ENCODE measurements around the gene IDUA.

The IDUA gene

DNA sequence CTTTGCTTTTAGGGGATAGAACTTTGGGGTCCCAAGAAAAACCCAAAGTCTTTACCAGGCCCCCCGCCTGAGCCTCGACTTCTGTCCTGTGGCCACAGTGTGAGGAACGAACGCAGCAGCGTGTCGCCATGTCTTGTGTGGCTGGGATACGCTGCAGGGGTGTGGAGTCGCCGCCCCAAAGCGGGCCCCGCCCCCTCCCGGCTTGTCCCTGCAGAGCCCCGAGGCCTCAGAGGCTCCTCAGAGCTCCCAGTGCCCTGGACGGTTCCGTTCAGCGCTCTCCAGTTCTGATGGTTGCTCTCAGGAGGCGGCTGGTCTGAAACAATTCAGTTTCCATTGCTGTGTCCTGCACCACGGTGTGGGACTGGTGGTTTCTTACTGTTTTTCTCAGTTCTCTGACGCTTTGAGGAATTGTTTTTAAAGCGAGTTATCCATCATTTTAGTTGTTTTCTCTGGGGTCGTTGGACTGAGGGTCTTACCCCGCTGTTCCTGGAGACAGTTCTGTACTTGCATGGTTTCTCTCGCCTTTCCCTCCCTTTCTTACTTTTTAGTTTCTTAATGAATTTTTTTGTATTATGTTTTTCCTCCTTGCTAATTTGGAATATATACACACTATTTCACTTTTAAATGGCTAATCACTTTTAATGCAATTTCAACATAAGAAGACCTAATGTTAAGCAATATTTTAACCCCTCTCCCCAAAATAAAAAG is 1.6 kb upstream of the IDUA start:
- H3K4me3 ChIP-seq (ENCODE audit: low read depth, low read length): no peak overlapping the region

GRCh38 chr4:986428-986878 is 391 bp upstream of the IDUA start:
- peak overlapping the region; percentile 47 for H3K4me3 ChIP-seq (ENCODE audit: low read depth, low read length)

DNA sequence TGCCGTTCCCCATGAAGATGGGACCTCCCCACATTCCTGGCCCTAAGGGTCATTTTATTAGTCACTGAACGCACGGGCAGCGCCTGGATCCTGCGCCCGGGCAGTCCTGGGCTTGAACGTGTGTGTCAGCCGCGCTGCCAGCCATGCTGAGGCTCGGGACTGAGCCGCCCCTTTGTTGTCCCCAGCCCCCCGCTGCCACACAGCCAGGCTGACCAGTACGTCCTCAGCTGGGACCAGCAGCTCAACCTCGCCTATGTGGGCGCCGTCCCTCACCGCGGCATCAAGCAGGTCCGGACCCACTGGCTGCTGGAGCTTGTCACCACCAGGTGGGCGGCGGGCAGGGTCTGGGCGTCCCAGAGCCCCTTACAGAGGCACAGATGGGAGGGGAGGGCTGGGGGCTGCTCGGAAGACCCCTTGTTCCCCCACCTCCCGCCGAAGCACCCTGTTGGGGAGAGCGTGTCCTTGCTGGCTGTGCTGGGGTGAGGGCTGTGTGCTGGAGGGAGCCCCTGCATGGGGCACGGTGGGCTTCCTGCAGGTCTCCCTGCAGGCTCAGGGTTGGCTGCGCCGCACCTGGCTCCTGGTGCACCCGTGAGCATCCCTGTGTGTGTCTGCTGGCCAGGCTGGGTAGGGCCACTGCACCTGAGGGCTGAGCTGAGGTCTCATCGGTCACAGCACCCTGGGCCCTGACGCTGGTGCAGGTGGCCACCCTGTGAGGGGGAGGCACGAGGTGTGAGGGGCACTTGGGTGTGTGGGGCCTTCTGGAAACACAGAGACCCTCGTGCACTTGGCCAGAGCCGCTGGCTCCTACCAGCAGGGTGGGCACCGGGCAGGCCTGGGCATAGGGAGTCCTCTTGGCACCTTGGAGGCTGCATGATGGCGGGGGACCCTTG is 1.0 kb downstream of the IDUA start:
- H3K4me3 ChIP-seq (ENCODE audit: low read depth, low read length): peak overlapping the region; percentile 47

- H3K4me3 ChIP-seq (ENCODE audit: low read depth, low read length): no peak overlapping the region
Observed at GRCh38 chr4:988726-989721, 2.2 kb downstream of the IDUA start.

DNA sequence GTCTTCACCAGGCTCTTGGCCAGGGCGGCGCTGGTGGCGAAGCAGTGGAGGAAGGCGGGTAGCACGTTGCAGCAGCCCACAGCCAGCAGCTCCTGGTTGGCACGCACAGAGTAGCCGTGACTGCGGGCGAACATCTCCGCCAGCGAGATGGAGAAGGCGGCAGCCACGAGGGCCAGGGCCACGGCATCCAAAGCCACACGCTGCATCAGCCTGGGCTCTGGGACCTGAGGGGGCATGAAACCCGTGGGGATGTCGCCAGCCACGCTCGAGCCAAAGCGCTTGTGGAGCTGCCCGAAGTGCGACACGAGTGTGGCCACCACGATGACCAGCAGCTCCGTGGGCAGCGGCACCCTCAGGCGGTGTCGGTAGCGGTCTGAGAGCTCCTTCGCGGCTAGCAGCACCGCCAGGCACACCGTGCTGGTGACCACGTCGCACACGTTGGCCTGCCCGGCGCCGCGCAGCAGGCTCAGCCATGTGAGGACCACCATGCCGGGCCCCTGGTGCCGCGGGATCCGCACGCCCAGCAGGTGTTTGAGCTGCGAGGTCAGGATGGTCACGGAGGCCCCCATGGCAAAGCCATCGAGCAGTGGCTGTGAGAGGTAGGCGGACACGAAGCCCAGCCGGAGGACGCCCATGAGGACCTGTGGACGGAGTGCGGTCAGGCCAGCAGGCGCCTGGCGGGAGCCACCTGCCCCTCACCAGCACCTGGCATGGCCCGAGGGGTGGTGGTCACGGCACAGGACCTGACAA is 3.1 kb downstream of the IDUA start:
- H3K4me3 ChIP-seq (ENCODE audit: low read depth, low read length): no peak overlapping the region

GRCh38 chr4:990746-991367 is 4.0 kb downstream of the IDUA start:
- H3K4me3 ChIP-seq (ENCODE audit: low read depth, low read length): no peak overlapping the region

GRCh38 chr4:991451-992296 is 4.8 kb downstream of the IDUA start:
- H3K4me3 ChIP-seq (ENCODE audit: low read depth, low read length): no peak overlapping the region

DNA sequence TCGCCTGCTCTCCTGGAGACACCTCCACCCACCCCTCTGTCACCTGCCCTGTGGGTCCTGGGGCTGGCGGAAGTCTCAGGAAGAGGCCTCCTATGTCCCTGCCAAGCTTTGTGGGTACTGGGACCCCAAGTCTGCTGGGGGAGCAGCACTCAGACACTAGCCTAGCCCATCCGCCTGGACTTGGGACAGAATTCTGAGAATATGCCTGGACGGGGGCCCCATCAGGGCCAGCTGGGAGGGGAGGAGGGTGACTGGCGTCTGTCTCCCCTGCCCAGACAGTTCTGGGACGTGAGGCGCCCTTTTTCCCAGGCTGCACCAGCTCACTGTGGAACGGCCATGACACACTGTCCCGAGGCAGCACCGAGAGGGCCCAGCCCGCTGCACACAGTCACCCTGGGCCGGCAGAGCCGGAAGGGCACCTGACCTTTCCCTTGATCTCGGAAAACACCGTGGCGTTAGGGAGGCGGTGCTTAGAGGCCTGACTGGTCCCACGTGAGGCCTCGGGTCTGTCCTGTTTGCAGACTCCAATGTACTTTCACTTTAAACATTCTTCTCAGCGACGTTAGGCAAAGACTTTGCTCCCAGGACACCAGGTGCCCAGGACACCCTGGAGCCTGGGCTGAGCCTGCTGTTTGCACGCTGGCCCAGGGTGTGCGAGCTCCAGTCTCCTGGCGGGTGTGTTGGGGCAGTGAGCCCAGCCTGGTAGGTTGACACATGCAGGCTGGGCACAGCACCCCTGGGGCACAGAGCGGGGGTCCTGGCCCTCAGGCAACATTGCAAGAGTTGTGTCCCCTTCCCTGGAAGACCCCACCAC is 5.7 kb downstream of the IDUA start:
- H3K4me3 ChIP-seq (ENCODE audit: low read depth, low read length): no peak overlapping the region

GRCh38 chr4:993111-994029 is 6.5 kb downstream of the IDUA start, which contains the start of gene SLC26A1:
Gene SLC26A1, minus strand, starts transcription at chr4:993404. Its CDS starts 1,701 bp downstream, at chr4:991703.
- no peak within 1 kb of the TSS for H3K4me3 ChIP-seq (ENCODE audit: low read depth, low read length)

- H3K4me3 ChIP-seq (ENCODE audit: low read depth, low read length): no peak overlapping the region
Observed at GRCh38 chr4:995311-996026, 8.6 kb downstream of the IDUA start.

DNA sequence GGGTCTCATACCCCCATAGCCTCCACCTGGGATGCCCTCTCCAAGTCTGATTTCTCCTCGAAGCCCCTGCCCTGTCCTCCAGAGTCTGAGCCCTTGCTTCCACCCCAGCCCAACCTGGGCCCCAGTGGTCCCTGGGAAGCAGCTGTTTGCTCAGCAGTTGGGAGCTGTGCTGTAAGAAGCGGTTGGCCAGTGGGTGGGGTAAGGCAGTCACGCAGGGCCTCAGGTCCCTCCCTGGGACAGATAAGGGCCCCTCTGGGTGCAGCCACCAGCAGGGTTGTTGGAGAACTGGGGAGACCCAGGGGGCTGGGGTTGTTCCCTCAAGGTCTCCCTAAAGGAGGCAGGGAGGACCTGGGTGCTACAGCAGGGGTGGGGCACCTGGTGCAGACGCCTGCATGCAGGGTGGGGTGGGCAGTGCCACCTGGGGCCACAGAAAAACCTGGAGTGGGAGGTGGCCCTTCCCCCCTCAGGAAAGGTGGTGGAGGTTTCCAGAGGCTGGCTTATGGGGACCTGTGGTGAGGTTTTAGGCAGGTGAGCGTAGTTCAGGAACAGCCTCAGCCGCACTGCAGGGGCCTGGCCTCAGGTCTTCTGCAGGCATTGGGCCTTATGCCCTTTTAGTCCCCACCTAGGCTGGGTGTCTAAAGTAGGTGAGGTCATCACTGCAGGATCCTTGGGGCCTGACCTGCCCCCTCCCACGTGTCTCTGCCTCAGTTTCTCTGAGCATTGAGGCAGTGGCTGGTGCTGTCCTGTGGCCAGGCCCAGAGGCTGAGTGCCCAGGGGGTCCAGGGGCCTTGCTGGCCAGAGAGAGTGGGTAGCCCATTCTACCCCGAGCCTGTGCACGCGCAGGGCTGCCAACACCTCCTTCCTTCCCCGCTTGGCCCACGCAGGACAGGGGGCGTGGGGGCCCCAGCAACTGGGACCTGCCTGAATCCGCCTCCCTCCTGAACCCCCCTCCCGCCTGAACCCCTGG is 9.5 kb downstream of the IDUA start:
- no peak overlapping the region for H3K4me3 ChIP-seq (ENCODE audit: low read depth, low read length)

DNA sequence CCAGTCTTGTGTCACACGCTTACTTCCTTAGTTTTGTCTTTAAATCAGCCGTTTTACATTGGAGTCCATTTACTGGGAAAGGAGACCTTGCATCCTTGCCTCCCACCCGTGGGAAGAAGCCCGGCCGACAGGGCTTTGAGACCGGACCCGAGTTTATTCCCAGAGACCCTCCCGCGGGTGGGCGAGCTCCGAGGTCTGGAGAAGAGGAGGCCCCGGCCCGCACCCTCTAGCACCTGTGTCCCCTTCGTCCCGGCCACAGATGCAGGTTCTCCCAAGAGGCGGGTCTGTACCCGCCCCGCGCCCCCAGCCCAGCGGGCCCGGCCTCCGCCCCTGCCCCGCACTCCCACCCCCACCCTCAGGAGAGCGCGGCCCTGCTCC is 10.1 kb downstream of the IDUA start:
- H3K4me3 ChIP-seq (ENCODE audit: low read depth, low read length): no peak overlapping the region

DNA sequence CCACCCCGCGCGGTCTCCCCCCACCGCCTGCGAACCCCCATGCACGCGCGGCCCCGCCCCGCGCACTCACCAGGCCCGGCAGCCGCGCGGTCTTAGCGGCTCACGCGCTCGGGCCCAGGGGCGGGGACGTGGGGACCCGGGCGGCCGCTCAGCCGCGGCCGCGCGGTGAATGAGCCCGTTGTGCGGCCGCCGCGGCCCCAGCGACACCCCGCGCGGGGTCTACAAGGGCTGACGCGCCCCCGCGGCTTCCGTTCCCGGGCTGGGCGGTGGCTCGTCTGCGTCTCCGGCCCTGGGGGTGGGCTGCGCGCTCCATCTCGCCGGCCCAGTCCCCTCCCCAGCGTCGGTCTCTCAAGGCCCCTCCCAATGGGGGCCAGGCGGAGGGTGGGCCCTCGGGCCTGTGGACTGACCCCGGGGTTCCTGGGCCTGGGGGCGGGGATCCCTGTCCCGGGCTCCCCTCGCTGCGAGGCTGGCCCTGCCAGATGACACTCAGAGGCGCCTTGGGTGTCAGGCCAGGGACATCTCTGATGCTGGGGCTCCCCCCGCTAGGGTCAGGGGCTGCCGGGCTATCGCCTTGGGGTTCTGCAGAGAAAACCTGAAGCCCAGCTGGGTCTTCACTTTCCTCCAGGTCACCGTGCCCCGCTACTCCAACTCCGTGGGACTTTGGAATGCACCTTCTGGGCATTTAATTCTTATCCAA is 10.7 kb downstream of the IDUA start:
- peak overlapping the region; percentile 27 for H3K4me3 ChIP-seq (ENCODE audit: low read depth, low read length)

DNA sequence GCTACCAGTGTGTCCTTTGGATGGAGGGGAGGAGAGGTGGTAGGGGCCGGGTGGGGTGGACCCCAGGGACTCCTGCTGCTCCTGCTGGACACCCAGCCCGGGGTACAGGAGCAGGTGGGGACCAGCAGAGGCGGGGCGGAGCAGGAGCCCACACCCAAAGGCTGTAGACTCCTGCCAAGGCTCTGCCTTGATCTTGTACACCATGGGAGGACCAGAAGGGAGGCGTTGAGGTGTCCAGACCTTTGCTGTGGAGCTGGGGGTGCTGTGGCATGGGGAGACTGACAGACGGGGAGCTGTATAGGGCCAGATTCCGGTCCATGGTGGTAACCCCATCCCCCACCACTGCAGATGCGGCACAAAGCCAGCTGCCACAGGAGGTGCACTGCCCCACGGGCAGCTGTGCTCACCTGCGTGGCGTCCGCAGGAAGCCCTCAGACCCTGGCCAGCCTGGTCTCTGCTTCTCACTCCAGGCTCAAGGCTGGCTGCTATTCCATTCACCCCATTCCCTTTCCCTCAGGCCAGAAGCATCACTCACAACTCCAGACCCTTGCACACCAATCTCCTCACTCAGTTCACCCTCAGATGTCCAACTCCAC is 11.3 kb downstream of the IDUA start:
- no peak overlapping the region for H3K4me3 ChIP-seq (ENCODE audit: low read depth, low read length)

All from iPS-11a (cell line).